ENCODE results near the gene OST4.
A peak's percentile ranks its signal among the peaks of the same experiment; 100 is the strongest.

OST4 gene

GRCh38 chr2:27092696-27093429, 21.4 kb upstream of the OST4 start:
- DNase-seq (ENCODE audit: low read depth): no peak

- DNase-seq (ENCODE audit: low read depth): no peak
Measured at GRCh38 chr2:27091746-27092695, 20.6 kb upstream of the OST4 start.

DNA sequence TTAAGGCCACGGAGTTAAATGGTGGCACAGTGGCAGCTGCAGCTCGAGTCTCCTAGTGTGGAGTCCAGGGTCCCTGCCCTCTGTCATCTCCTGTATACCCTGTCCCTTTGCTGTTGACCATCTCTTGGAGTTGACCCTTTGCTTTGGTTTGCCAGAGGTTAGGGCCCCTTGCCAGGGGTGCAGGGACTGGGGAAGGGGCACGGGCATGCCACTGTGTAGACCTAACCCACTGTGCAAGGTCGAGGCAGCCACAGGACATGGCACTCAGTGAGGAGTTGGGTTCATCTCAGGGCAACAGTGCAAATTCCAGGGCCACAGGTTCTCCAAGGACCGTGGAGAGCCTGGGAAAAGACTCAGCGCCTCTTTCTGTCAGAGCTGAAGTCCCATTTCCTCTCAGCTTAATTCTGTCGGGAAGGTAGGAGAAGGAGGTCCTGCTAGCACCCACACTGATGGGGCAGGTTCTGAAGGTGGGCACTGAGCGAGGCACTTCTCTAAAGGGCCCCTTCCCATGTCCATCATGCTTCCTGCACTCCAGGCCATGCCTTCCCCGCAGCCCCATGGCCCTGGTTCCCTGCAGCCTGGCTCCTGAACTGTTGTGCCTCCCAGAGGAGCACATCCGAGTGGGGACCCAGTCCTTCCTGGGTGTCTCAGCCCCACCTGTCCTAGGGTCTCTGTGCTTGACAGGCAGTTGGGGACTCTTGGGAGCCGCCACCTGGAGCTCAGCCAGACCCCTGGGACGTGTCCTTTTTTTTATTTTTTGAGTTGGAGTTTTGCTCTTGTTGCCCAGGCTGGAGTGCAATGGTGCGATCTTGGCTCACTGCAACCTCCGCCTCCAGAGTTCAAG, 17.9 kb upstream of the OST4 start:
- no peak for DNase-seq (ENCODE audit: low read depth)

GRCh38 chr2:27088634-27089033, 17.2 kb upstream of the OST4 start:
- DNase-seq (ENCODE audit: low read depth): no peak

- DNase-seq (ENCODE audit: low read depth): no peak
Measured at GRCh38 chr2:27087823-27088410, 16.5 kb upstream of the OST4 start.

GRCh38 chr2:27086724-27087593, 15.5 kb upstream of the OST4 start, which contains the start of gene KHK:
Gene KHK, plus strand, starts transcription at chr2:27086772. Its CDS starts 488 bp downstream, at chr2:27087260.
- no peak for DNase-seq (ENCODE audit: low read depth)

- peak; percentile 91 for DNase-seq (ENCODE audit: low read depth)
Measured at GRCh38 chr2:27086090-27086723, 14.8 kb upstream of the OST4 start.

GRCh38 chr2:27085673-27086089, 14.2 kb upstream of the OST4 start:
- DNase-seq (ENCODE audit: low read depth): no peak

DNA sequence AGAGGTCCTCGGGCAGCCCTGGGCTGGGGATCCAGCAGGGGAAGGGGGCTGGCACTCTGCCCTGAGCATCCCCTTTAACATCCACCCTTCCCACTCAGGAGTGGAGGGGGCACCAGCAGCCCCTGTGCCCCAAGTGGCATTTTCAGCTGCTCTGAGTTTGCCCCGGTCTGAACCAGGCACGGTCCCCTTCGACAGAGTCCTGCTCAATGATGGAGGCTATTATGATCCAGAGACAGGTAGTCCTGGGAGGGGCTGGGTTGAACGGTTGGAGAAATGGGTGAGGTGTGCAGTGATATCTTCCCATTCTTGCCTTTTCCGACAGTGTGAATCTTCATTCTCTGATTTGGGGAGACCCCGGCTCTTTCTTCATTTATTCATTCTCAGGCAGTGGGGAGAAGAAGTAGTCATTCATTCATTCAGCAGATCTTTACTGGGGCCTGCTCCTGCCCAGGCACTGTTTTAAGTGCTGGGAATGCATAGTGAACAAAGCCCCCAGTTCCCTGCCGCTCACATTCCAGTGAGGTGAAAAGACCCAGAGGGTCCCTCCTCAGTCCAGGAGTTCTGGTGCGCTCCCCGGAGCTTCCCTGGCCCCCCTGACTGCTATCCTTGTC, 13.7 kb upstream of the OST4 start:
- no peak for DNase-seq (ENCODE audit: low read depth)

- no peak for DNase-seq (ENCODE audit: low read depth)
Measured at GRCh38 chr2:27084297-27085061, 13.0 kb upstream of the OST4 start.

GRCh38 chr2:27083410-27084296, 12.2 kb upstream of the OST4 start:
- no peak for DNase-seq (ENCODE audit: low read depth)

DNA sequence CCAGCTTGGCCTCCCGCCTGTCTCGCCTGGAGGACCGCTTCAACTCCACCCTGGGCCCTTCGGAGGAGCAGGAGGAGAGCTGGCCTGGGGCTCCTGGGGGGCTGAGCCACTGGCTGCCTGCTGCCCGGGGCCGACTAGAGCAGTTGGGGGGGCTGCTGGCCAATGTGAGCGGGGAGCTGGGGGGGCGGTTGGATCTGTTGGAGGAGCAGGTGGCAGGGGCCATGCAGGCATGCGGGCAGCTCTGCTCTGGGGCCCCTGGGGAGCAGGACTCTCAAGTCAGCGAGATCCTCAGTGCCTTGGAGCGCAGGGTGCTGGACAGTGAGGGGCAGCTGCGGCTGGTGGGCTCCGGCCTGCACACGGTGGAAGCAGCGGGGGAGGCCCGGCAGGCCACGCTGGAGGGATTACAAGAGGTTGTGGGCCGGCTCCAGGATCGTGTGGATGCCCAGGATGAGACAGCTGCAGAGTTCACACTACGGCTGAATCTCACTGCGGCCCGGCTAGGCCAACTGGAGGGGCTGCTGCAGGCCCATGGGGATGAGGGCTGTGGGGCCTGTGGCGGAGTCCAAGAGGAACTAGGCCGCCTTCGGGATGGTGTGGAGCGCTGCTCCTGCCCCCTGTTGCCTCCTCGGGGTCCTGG, 11.4 kb upstream of the OST4 start:
- no peak for DNase-seq (ENCODE audit: low read depth)

DNA sequence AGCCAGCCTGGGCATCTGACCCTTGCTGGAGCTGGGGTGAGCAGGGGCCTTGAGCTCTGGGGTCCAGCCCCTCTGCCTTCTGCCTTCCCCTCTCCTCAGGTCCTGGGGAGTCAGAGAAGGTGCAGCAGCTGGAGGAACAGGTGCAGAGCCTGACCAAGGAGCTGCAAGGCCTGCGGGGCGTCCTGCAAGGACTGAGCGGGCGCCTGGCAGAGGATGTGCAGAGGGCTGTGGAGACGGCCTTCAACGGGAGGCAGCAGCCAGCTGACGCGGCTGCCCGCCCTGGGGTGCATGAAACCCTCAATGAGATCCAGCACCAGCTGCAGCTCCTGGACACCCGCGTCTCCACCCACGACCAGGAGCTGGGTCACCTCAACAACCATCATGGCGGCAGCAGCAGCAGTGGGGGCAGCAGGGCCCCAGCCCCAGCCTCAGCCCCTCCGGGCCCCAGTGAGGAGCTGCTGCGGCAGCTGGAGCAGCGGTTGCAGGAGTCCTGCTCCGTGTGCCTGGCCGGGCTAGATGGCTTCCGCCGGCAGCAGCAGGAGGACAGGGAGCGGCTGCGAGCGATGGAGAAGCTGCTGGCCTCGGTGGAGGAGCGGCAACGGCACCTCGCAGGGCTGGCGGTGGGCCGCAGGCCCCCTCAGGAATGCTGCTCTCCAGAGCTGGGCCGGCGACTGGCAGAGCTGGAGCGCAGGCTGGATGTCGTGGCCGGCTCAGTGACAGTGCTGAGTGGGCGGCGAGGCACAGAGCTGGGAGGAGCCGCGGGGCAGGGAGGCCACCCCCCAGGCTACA, 10.7 kb upstream of the OST4 start:
- no peak for DNase-seq (ENCODE audit: low read depth)

DNA sequence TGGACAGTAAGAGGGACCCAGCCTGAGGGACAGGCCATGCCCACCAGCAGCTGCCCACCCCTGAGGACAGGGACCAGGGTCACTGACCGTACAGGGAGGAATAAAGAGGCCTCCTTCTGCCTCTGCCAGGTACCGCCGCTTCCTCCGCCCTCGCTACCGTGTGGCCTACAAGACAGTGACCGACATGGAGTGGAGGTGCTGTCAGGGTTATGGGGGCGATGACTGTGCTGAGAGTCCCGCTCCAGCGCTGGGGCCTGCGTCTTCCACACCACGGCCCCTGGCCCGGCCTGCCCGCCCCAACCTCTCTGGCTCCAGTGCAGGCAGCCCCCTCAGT, 9.1 kb upstream of the OST4 start:
- no peak for DNase-seq (ENCODE audit: low read depth)

GRCh38 chr2:27080140-27080469, 8.7 kb upstream of the OST4 start:
- no peak for DNase-seq (ENCODE audit: low read depth)

DNA sequence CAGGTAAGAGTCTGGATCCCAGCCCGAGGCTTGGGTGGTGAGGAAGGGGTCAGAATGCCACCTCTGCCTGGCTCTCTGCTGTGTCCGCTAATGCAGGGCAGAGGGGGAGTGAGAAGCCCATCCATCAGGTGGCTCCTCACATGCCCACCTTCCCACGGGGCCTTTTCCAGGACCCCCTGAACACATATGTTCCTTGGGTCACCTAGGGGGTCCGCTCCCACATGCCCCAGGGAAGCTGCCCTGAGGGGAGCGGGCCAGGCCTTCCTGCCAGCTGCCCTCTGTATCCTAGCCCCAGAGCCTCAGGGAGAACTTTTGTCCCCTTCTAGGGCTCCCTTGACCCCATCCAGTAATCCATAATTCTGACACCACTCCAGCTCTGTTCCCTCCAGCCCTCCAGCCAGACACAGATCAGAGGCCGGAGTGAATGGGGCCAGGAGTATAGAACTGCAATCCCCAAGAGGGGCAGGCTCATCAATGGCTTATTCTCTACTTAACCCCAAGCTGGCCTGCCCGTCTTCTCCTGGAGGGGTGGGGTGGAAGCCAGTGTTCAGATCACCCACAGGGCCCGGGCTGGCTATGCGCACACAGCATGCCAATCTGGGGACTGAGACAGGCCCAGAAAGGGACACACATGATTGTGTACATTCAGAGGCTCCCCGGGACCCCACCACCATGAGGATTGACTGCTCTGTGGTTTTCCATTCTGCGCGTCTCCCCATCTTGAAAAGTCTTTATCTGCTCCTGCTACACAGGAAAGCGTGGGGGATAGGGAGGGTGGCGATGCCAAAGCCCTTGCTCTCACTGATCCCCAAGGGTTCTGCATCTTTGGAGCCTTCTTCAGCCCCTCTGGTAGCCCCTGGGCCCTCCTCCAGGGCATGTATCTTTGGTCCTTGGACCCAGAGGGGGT, 8.0 kb upstream of the OST4 start:
- DNase-seq (ENCODE audit: low read depth): no peak

Measured in T-helper 22 cell (primary cell).